ENCODE results near the gene TOB2.

DNA sequence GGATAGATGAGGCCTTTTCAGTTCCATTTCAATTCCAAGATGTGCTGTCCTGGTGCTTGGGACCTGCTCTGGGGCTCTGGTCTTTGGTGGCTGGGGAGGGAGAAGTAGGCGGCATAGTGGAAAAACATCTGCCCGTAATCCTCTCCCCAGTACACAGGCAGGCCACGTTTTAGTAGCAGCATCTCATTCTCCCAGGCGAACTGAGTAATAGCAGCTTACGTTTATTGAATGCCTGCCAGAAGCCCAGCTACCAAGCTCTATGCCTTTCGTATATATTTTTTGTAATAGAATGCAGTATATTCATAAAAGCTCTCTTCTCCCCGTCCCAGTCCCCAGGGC lies 33.8 kb upstream of the TOB2 start:
- TF ChIP-seq, protein P1, sequence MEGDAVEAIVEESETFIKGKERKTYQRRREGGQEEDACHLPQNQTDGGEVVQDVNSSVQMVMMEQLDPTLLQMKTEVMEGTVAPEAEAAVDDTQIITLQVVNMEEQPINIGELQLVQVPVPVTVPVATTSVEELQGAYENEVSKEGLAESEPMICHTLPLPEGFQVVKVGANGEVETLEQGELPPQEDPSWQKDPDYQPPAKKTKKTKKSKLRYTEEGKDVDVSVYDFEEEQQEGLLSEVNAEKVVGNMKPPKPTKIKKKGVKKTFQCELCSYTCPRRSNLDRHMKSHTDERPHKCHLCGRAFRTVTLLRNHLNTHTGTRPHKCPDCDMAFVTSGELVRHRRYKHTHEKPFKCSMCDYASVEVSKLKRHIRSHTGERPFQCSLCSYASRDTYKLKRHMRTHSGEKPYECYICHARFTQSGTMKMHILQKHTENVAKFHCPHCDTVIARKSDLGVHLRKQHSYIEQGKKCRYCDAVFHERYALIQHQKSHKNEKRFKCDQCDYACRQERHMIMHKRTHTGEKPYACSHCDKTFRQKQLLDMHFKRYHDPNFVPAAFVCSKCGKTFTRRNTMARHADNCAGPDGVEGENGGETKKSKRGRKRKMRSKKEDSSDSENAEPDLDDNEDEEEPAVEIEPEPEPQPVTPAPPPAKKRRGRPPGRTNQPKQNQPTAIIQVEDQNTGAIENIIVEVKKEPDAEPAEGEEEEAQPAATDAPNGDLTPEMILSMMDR (IDR thresholded peaks at IDR 0.05): no peak
- TF ChIP-seq POLR2A (IDR thresholded peaks at IDR 0.05): no peak

Data from testis (tissue), 2 donors.